Activated CD4-positive, CD25-positive, alpha-beta regulatory T cell treated with anti-CD3 and anti-CD28 coated beads, Interleukin-2, amount 50 U/mL, for 72 hours (primary cell): Measurements from ENCODE around the gene LYPD5.

Experiments
- DNase-seq: peaks from one replicate; pipeline ENCODE4 v3.0.0; 2021

LYPD5 gene

GRCh38 chr19:43804432-43804831 is 2.2 kb upstream of the LYPD5 start:
- DNase-seq, result no peak

GRCh38 chr19:43799502-43800142 is 2.6 kb downstream of the LYPD5 start:
- DNase-seq, result no peak

GRCh38 chr19:43798546-43799409 is 3.5 kb downstream of the LYPD5 start:
- peak; percentile 47 for DNase-seq

GRCh38 chr19:43798026-43798545 is 4.2 kb downstream of the LYPD5 start:
- DNase-seq, result no peak

GRCh38 chr19:43797556-43797955 is 4.7 kb downstream of the LYPD5 start:
- DNase-seq, result no peak

- no peak for DNase-seq
Measured at GRCh38 chr19:43797118-43797517, 5.1 kb downstream of the LYPD5 start.

GRCh38 chr19:43790587-43790986 is 11.7 kb downstream of the LYPD5 start:
- no peak for DNase-seq

- DNase-seq, result no peak
Measured at GRCh38 chr19:43789029-43789428, 13.2 kb downstream of the LYPD5 start.

GRCh38 chr19:43786665-43787064 is 15.6 kb downstream of the LYPD5 start:
- DNase-seq, result no peak

GRCh38 chr19:43784981-43785808 is 17.1 kb downstream of the LYPD5 start:
- peak; percentile 58 for DNase-seq

- DNase-seq, result peak; percentile 63
Measured at GRCh38 chr19:43784241-43784980, 17.8 kb downstream of the LYPD5 start.

GRCh38 chr19:43783636-43784035 is 18.6 kb downstream of the LYPD5 start:
- no peak for DNase-seq

GRCh38 chr19:43782689-43783231 is 19.5 kb downstream of the LYPD5 start:
- DNase-seq, result no peak

GRCh38 chr19:43782311-43782660 is 20.0 kb downstream of the LYPD5 start:
- no peak for DNase-seq

- peak; percentile 36 for DNase-seq
Measured at GRCh38 chr19:43781630-43782310, 20.5 kb downstream of the LYPD5 start.

GRCh38 chr19:43780706-43781525 is 21.3 kb downstream of the LYPD5 start, which contains the start of gene KCNN4:
Gene KCNN4 (minus strand): TSS chr19:43780973. CDS start chr19:43780861, 112 bp downstream.
- peak; percentile 71 for DNase-seq

GRCh38 chr19:43779820-43780219 is 22.4 kb downstream of the LYPD5 start:
- no peak for DNase-seq

GRCh38 chr19:43779147-43779819 is 23.0 kb downstream of the LYPD5 start:
- no peak for DNase-seq

GRCh38 chr19:43778651-43779050 is 23.6 kb downstream of the LYPD5 start:
- DNase-seq, result no peak

- DNase-seq, result no peak
Measured at GRCh38 chr19:43777163-43777695, 25.0 kb downstream of the LYPD5 start.
